ENCODE data around the gene NOXO1.
"Not testable (repeated sequence)": the region's sequence is repeated elsewhere in the genome, so short reads cannot be mapped to it uniquely, and the experiment has no call there.

NOXO1 gene

GRCh38 chr16:1959269-1960039, 21.8 kb downstream of the NOXO1 start, which contains the start of gene NDUFB10:
Gene NDUFB10, plus strand, starts transcription at chr16:1959538. Its CDS starts 87 bp downstream, at chr16:1959625.
- DNase-seq, result peak; percentile 5

- DNase-seq, result no peak
Measured at GRCh38 chr16:1958715-1959268, 22.5 kb downstream of the NOXO1 start.

GRCh38 chr16:1958143-1958491, 23.2 kb downstream of the NOXO1 start:
- not testable (repeated sequence) for DNase-seq

- not testable (repeated sequence) for DNase-seq
Measured at GRCh38 chr16:1957434-1958142, 23.7 kb downstream of the NOXO1 start.

GRCh38 chr16:1953734-1954133, 27.5 kb downstream of the NOXO1 start:
- no peak for DNase-seq

- no peak for DNase-seq
Measured at GRCh38 chr16:1950559-1950958, 30.7 kb downstream of the NOXO1 start.

GRCh38 chr16:1950047-1950446, 31.2 kb downstream of the NOXO1 start:
- DNase-seq, result no peak

GRCh38 chr16:1949507-1949906, 31.8 kb downstream of the NOXO1 start:
- DNase-seq, result no peak

GRCh38 chr16:1947369-1947670, 33.9 kb downstream of the NOXO1 start:
- no peak for DNase-seq

GRCh38 chr16:1946495-1947368, 34.5 kb downstream of the NOXO1 start:
- no peak for DNase-seq

- DNase-seq, result no peak
Measured at GRCh38 chr16:1945559-1946391, 35.5 kb downstream of the NOXO1 start.

- DNase-seq, result no peak
Measured at GRCh38 chr16:1944612-1945199, 36.6 kb downstream of the NOXO1 start.

GRCh38 chr16:1942810-1943726, 38.2 kb downstream of the NOXO1 start, which contains the start of gene MSRB1:
Gene MSRB1, minus strand, starts transcription at chr16:1943199. Its CDS starts 43 bp downstream, at chr16:1943156.
- DNase-seq, result peak; percentile 80

GRCh38 chr16:1942047-1942809, 39.0 kb downstream of the NOXO1 start:
- DNase-seq, result no peak

- DNase-seq, result no peak
Measured at GRCh38 chr16:1941162-1942046, 39.9 kb downstream of the NOXO1 start.

- no peak for DNase-seq
Measured at GRCh38 chr16:1940273-1941161, 40.8 kb downstream of the NOXO1 start.

GRCh38 chr16:1939833-1940232, 41.4 kb downstream of the NOXO1 start:
- not testable (repeated sequence) for DNase-seq

GRCh38 chr16:1938910-1939309, 42.4 kb downstream of the NOXO1 start:
- DNase-seq, result no peak

Data from NCI-H1048 (cell line).